Neuron (in vitro differentiated cells): ENCODE measurements around the gene AEBP1.

ENCODE experiments used
- H2AFZ ChIP-seq: one replicate; pipeline ENCODE4 v1.6.1; 2013; ENCODE audit warnings: low read depth, mild to moderate bottlenecking, inconsistent platforms, low read length, moderate library complexity
- H3K27me3 ChIP-seq: one replicate; pipeline ENCODE4 v1.6.1; 2013; ENCODE audit warnings: low read length; ENCODE audit not compliant: insufficient read depth
- H3K36me3 ChIP-seq: one replicate; pipeline ENCODE4 v1.6.1; 2013; ENCODE audit warnings: low read length; ENCODE audit not compliant: insufficient read depth
- H3K4me1 ChIP-seq: one replicate; pipeline ENCODE4 v1.6.1; 2013; ENCODE audit warnings: low read length; ENCODE audit not compliant: insufficient read depth
- H3K4me3 ChIP-seq: 2 replicates; pipeline ENCODE4 v1.5.1; 2013; ENCODE audit warnings: mild to moderate bottlenecking, low read length, moderate library complexity
- H3K9me3 ChIP-seq: one replicate; pipeline ENCODE4 v1.6.1; 2013; ENCODE audit warnings: low read length

Gene AEBP1

DNA sequence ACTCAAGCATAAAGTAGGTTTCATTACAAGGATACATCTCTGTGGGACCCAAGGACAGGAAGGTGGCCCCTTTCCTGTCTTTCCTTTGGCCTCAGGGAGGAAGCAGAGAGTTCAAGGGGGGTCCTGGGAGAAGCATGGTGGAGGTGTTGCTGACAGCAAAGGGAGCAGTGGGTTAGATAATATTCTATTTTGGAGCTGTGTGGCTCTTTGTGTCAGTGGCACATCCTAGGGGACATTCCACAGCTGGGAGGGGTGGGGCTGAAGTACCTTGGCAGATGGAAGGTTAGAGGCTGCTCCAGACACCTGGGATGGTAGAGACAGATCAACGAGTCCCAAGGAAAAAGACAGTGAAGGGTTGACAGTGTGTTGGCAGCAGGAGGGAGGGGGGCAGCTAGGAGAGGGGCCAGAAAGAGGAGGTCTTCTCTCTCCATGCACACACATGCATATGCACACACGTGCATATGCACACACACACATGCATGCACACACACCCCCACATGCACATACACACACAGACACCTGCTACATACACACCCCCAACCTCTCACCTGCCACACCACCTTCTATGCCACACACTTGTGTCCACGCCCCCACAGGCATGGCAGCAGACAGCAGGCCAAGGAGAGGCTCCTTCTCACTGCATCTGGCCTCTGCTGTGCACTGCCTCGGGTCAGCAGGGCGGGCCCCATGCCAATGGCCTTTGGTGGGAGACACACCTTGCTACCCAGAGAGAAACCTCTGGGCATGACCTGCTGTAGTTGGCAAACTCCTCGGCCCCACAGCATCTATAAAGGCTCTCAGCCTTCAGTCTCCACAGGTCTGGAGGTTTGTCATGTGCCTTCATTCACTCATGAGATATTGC, 24.8 kb downstream of the AEBP1 start:
- H3K4me1 ChIP-seq: no peaks in the 10 kb centered on the region
- peaks cover 7% of the 10 kb centered on the region for H3K27me3 ChIP-seq
- H3K36me3 ChIP-seq: no peaks in the 10 kb centered on the region
- H3K4me3 ChIP-seq: no peak overlapping the region
- no peaks in the 10 kb centered on the region for H3K9me3 ChIP-seq
- H2AFZ ChIP-seq: no peak overlapping the region

DNA sequence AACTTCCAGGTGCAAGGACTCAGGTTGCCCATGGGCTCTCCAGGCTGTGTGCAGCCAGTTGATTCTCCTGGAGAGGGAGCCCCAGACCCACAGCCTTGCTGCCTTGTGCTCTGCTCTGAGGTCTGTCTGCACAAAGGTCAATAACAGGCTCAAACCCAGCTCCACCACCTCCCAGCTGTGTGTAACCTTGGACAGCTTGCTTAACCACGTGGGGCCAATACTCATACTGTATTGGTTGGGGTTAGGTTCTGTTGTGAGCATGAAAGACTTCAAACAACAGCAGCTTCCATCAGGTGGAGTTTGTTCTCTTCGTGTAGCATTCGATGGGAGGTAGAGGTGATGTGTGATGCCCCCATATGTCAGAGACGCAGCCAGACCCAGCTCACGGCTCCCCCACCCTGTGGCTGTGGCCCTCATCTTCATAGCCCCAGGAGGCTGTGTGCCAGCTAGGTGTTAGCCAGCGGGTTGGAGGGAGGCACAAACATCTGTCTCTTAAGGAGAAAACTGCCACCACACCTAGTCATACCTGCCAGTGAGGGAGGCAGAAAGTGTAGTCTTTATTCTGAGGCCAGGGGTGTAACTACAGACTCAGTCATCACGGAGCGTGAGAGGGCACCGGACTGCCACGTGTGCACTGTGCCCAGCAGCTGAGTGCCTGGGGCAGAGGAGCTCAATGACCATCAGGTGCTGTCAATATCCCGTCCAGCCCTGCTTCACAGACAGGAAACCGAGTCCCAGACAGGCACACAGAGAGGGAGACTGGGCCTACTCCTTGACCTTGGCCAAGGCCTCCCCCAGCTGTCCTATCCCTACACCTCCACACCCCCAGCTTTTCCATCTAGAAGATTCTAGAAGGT, 27.3 kb downstream of the AEBP1 start:
- Histone ChIP-seq H3K4me1 (no peaks in the 10 kb centered on the region), H3K27me3 (peaks cover 17% of the 10 kb centered on the region), H3K9me3 (no peaks in the 10 kb centered on the region), H3K4me3 (no peak overlapping the region), H3K36me3 (no peaks in the 10 kb centered on the region), H2AFZ (no peak overlapping the region)

DNA sequence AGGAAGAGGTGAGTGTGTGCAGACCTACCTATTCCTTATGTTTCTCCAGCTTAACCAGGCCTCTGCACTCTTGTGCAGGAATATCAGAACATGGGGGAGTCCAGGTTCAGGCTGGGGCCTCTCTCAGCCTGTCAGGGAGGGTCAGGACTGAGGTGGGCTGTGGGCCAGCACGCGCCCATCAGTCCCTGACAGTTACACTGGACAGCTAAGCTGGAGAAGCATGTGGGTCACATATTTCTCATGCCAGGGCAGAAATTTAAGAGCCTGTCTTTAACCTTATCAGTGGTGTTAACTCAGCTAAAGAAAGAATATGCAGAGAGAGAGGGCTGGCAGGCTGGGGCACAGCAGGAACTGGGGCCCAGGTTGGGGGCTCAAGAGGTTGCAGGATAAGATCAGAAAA, 27.9 kb downstream of the AEBP1 start:
- Histone ChIP-seq H3K36me3 (no peaks in the 10 kb centered on the region), H3K4me3 (no peak overlapping the region), H3K4me1 (no peaks in the 10 kb centered on the region), H3K27me3 (peaks cover 17% of the 10 kb centered on the region), H3K9me3 (no peaks in the 10 kb centered on the region), H2AFZ (no peak overlapping the region)

DNA sequence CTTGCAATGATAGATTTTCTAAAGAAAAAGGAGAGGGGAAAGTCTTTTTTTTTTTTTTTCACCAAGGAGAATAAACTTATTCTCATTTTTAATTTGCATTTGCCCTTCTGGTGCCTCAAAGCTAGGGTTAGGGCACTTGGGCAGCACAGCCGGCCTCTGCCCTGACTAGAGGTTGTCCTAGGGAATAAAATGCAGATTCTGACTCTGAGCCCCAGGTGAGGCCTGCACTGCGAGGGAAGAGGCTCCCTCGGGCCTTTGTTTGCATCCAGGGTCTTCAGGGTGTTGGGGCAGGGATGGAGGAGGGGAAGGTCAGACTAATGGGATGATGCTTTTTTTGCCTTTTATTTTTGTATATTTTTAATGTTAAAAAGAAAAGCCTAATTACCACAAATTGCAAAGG, 29.1 kb downstream of the AEBP1 start:
- Histone ChIP-seq H3K4me3 (no peak overlapping the region), H3K36me3 (no peaks in the 10 kb centered on the region), H2AFZ (no peak overlapping the region), H3K4me1 (no peaks in the 10 kb centered on the region), H3K9me3 (no peaks in the 10 kb centered on the region), H3K27me3 (peaks cover 14% of the 10 kb centered on the region)

DNA sequence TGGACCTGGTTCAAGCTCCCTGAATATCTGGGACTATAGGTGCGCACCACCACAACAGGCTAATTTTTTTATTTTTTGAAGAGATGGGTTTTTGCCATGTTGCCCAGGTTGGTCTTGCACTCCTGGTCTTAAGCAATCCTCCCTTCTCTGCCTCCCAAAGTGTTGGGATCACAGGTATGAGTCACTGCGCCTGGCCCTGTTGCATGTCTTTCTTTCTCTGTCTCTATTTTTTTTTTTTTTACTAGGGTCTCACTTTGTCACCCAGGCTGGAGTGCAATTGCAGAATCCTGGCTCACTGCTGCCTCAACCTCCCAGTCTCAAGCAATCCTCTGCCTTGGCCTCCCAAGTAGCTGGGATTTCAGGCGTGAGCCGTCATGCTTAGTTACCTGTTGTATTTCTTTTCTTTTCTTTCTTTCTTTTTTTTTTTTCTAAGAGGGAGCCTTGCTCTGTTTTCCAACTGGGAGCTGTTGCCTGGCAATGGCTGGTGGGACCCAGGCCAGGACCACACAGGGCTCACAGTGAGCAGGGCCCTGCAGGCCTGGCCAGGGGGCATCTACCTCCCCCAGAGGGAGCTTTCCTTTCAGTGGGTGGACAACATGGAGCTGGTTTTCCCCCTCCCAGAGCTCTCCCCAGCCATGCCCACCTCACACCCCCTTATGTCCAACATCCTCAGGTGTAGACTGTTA, 30.9 kb downstream of the AEBP1 start:
- no peaks in the 10 kb centered on the region for H3K4me1 ChIP-seq
- H3K27me3 ChIP-seq: peaks cover 13% of the 10 kb centered on the region
- no peak overlapping the region for H2AFZ ChIP-seq
- no peaks in the 10 kb centered on the region for H3K9me3 ChIP-seq
- H3K4me3 ChIP-seq: no peak overlapping the region
- H3K36me3 ChIP-seq: no peaks in the 10 kb centered on the region

DNA sequence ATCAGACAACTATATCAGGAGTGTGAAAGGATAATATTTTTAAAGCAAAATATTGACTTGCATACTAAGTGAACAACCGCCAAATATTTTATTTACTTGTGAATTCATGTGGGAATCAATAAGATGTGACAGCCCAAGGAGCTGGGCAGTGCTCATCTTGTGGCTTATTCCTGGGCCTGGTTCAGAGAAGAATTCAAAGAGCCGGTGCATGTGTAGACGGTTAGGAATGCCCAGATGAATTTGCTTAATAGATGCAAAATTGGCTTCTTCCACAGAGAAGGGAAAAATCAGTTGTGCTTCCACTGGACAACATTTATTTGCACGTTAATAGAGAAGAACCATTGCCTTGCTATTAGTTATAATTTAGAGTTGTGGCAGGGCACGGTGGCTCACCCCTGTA, 32.6 kb downstream of the AEBP1 start:
- no peaks in the 10 kb centered on the region for H3K36me3 ChIP-seq
- no peaks in the 10 kb centered on the region for H3K9me3 ChIP-seq
- H2AFZ ChIP-seq: no peak overlapping the region
- H3K4me3 ChIP-seq: no peak overlapping the region
- no peaks in the 10 kb centered on the region for H3K4me1 ChIP-seq
- peaks cover 10% of the 10 kb centered on the region for H3K27me3 ChIP-seq

DNA sequence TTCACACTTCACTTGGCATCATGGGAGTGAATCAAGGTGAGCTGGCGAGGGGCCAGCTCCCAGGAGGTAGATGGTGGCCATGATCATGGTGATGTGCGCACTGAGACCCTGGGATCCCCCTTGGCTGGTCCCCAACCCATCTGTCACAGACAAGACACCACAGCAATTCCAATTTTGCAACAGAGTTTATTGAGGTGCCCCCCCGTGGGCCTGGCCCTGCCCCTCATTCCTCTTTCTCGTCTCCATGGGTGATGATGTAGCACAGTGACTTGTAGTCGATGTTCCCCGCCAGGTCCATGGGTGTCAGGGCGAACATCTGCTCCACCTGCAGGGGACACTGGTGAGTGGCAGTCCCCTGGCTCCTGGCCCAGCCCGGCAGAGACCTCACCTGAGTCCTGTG, 34.6 kb downstream of the AEBP1 start:
- Histone ChIP-seq H3K4me3 (no peak overlapping the region), H3K9me3 (no peaks in the 10 kb centered on the region), H3K27me3 (peaks cover 14% of the 10 kb centered on the region), H3K36me3 (no peaks in the 10 kb centered on the region), H3K4me1 (no peaks in the 10 kb centered on the region), H2AFZ (no peak overlapping the region)

DNA sequence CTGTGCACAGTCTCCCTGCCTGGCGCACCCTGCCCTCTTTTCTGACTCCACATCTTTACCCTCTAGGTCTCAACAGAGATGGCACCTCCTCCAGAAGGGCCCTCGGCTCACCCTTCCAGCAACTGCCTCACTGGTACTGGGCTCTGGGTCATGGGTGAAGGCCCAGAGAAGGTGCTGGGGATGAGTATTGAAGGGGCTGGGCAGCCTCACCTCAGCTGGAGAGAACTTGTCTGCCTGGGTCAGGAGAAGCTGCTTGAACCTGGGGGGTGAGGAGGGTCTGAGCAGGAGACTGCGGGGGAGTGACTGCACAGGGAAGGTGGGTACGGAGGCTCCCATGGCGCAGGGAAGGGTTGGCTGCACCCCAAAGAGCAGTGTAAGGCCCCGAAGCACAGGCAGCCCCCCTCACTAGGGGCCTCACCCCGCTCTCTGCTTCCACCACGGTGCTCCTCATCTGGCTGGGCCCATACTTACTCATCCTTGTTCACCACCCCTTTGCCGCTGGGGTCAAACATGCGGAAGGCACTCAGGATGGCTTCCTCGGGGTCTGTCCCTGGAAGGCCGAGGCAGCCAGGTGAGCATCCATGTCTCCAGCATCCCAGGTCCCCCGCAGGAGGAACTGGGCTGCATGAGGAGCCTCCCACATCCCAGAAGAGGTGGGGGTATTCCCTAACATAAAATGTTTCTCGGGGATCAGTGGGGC, 35.3 kb downstream of the AEBP1 start:
- H3K4me3 ChIP-seq: no peak overlapping the region
- no peaks in the 10 kb centered on the region for H3K4me1 ChIP-seq
- no peaks in the 10 kb centered on the region for H3K36me3 ChIP-seq
- no peaks in the 10 kb centered on the region for H3K9me3 ChIP-seq
- peaks cover 18% of the 10 kb centered on the region for H3K27me3 ChIP-seq
- no peak overlapping the region for H2AFZ ChIP-seq

DNA sequence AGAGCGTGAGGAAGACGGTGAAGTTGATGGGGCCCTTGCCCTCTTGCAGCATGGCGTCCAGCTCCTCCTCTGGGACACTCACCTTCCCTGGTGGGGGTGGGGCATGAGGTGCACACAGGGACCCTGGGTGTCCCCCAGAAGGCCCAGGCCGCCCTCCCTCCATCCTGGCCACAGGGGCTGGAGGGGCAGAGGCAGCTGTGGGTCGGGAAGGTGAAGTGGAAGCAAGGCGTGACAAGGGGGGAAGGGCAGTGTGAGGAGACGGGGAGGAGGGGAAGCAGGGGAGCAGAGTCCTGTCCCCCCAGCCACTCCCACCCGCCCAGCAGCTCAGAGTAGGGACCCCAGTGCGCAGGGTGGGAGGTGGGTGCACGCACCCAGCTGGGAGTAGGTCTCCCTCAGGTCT, 36.2 kb downstream of the AEBP1 start:
- Histone ChIP-seq H3K9me3 (peaks cover 2% of the 10 kb centered on the region), H3K4me1 (no peaks in the 10 kb centered on the region), H3K4me3 (no peak overlapping the region), H3K36me3 (no peaks in the 10 kb centered on the region), H2AFZ (no peak overlapping the region), H3K27me3 (peaks cover 24% of the 10 kb centered on the region)

DNA sequence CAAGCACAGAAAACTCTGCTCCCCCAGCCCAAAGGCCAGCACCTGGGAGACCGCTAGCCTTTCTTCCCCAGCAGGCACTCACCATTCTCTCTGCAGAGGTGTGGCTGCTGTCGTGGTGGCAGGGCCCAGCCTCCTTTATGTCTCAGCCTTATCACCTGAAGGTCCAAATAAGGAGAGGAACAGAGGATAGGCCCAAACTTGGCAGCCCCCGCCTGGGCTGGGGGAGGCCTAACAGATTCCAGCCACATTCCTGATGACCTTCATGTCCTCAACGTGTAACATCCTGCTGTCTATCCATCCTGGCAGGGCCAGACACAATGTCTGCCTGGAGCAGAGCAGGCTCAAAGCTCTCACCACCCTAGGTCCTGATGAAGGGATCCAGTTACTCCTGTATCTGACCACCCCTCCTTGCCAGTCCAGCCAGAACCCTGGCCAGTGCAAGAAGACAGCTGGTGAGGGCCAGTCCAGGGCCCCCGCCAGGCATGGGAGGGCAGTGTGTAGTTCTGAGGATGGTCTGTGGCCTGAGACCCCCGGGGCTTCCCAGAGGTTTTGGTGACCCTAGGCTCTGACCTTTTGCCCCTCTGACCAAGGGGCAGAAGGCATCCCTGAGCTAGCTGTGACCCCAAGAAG, 37.2 kb downstream of the AEBP1 start, which contains the start of gene MYL7:
Gene MYL7 (minus strand): TSS at position 112 of the 630 bp plus-strand sequence. CDS start 27 bp downstream, at position 85.
- Histone ChIP-seq H2AFZ (no peak within 1 kb of the TSS), H3K36me3 (no peaks in the 10 kb centered on the region), H3K9me3 (peaks cover 2% of the 10 kb centered on the region), H3K27me3 (peaks cover 28% of the 10 kb centered on the region), H3K4me3 (no peak within 1 kb of the TSS), H3K4me1 (no peaks in the 10 kb centered on the region)

DNA sequence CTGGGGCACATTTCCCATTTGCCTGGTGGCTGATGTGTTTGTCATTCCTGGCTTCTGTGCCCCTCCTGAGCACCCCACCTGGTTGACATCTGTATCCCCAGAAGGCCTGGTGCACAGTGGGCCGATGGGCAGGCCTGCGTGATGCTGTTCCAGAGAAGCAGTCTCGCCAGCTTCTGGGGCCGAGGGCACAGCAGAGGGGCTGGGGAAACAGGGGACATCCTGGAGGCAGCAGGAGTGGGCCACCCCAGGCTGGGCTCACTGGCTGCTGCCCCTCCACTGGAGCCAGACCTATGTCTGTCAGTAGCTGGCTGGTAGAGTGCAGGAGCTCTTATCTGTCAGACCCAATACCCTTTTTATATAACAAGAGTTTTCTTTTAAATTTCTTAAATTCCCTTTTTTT, 37.9 kb downstream of the AEBP1 start:
- Histone ChIP-seq H3K9me3 (peaks cover 2% of the 10 kb centered on the region), H3K27me3 (peaks cover 34% of the 10 kb centered on the region), H3K4me3 (no peak overlapping the region), H3K4me1 (no peaks in the 10 kb centered on the region), H3K36me3 (no peaks in the 10 kb centered on the region), H2AFZ (no peak overlapping the region)

DNA sequence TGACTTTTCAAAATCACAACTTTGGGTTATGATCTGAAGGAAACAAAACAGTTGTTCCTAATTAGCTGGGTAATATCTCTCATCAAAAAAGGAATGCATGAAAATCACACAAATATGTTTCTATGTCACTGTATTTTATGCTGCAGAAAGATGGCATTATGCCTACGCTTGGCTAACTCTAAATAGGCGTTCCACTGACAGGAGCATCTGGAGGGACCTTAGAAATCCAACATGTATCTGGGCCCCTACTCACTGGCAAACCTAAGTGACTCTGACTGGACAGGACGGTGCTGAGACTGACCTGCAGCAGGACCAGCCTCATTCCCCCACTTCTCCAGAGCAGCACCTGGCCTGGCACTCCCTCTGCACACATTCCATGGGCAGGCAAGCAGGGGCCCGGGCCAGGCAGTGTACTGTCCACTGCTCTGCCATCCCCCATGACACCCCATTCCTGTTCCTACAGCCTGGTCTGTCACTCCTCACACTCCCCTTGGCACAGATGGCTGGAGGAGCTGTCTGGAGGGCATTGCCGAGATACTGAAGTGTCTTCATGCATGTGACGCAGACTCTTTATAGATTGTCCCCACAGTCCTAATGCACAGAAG, 39.6 kb downstream of the AEBP1 start:
- H3K36me3 ChIP-seq: no peaks in the 10 kb centered on the region
- peaks cover 2% of the 10 kb centered on the region for H3K9me3 ChIP-seq
- no peak overlapping the region for H2AFZ ChIP-seq
- H3K4me1 ChIP-seq: no peaks in the 10 kb centered on the region
- peaks cover 48% of the 10 kb centered on the region for H3K27me3 ChIP-seq
- H3K4me3 ChIP-seq: no peak overlapping the region
